Osteoblast (primary cell): ENCODE data around the gene C6orf163. TPM values are rescaled to one million over a fixed set of nuclear protein-coding genes. Genes with fewer than 3 reads are reported as not detected.

Experiments used
- DNase-seq: peaks from one replicate; pipeline ENCODE4 v3.0.0; 2011; ENCODE audit warnings: low spot score, mixed read lengths; ENCODE audit not compliant: insufficient read length; ENCODE audit errors: missing footprints
- H2AFZ ChIP-seq: 2 replicates; pipeline ENCODE4 v1.6.0; 2011; ENCODE audit warnings: mild to moderate bottlenecking, low read length
- H3K27ac ChIP-seq: 2 replicates; pipeline ENCODE4 v1.5.1; 2011; ENCODE audit warnings: mild to moderate bottlenecking, low read depth, low read length, moderate library complexity
- H3K27me3 ChIP-seq: 2 replicates; pipeline ENCODE4 v1.6.0; 2012; ENCODE audit warnings: mild to moderate bottlenecking, control low read depth, inconsistent platforms, low read length, moderate library complexity; ENCODE audit not compliant: insufficient read depth
- H3K36me3 ChIP-seq: 2 replicates; pipeline ENCODE4 v1.5.1; 2011; ENCODE audit warnings: mild to moderate bottlenecking, low read length, control low read depth, moderate library complexity; ENCODE audit not compliant: insufficient read depth
- H3K4me1 ChIP-seq: 2 replicates; pipeline ENCODE4 v1.5.1; 2011; ENCODE audit warnings: mild to moderate bottlenecking, low read length, control low read depth, moderate library complexity; ENCODE audit not compliant: insufficient read depth
- H3K4me2 ChIP-seq: 2 replicates; pipeline ENCODE4 v1.6.0; 2011; ENCODE audit warnings: mild to moderate bottlenecking, low read length; ENCODE audit not compliant: insufficient read depth
- H3K4me3 ChIP-seq: fragments of 200-600 bp; sonication (generic); 3 replicates; pipeline ENCODE4 v1.5.1; 2012; ENCODE audit warnings: mild to moderate bottlenecking, low read length, inconsistent platforms; ENCODE audit not compliant: insufficient read depth
- H3K79me2 ChIP-seq: 2 replicates; pipeline ENCODE4 v1.6.0; 2012; ENCODE audit warnings: mild to moderate bottlenecking, low read length, control low read depth, inconsistent platforms; ENCODE audit not compliant: insufficient read depth
- H3K9me3 ChIP-seq: 2 replicates; pipeline ENCODE4 v1.5.1; 2011; ENCODE audit warnings: low read depth, low read length, control low read depth
- H4K20me1 ChIP-seq: 2 replicates; pipeline ENCODE4 v1.6.0; 2012; ENCODE audit warnings: mild to moderate bottlenecking, low read length, control low read depth; ENCODE audit not compliant: insufficient read depth
- total RNA-seq: library from RNA; depleted of rRNA; stranded (reverse); fragments of >200 nt; gene quantifications from 2 replicates; pipeline ENCODE4 v1.2.3, GENCODE V29; 2012
- TF ChIP-seq, protein P1 (sequence below): IDR thresholded peaks from 2 replicates; pipeline ENCODE4 v1.5.1; 2011; ENCODE audit warnings: mild to moderate bottlenecking, low read depth, low read length, moderate library complexity; ENCODE audit errors: extremely low read depth

C6orf163 gene
- total RNA-seq, 1 donor = 3.3 TPM

DNA sequence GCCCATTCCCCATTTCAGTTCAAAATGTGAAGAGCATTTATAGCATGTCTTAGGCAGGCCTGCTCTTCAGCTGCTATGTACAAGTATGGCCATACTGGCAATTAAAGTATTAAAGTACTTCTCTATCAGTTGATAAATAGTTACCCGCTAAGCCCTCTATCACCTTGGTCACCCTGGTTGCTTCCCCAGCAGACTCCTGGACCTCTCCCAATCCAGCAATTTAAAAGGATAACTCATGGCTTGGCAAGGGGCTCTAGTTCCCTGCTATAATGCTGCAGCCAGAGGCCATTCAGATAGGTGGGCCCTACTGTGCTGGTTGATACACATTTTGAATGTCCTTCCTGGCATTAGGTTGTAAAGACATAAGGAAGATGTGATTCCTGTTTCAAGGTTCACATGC is 7.0 kb downstream of the C6orf163 start:
- Histone ChIP-seq H4K20me1 (peaks cover 3% of the 10 kb centered on the region), H3K4me3 (no peak overlapping the region), H3K4me1 (peaks cover 10% of the 10 kb centered on the region), H3K27me3 (no peaks in the 10 kb centered on the region), H2AFZ (no peak overlapping the region), H3K79me2 (no peaks in the 10 kb centered on the region), H3K9me3 (no peaks in the 10 kb centered on the region), H3K4me2 (no peak overlapping the region), H3K36me3 (no peaks in the 10 kb centered on the region), H3K27ac (no peak overlapping the region)
- TF ChIP-seq, protein P1, sequence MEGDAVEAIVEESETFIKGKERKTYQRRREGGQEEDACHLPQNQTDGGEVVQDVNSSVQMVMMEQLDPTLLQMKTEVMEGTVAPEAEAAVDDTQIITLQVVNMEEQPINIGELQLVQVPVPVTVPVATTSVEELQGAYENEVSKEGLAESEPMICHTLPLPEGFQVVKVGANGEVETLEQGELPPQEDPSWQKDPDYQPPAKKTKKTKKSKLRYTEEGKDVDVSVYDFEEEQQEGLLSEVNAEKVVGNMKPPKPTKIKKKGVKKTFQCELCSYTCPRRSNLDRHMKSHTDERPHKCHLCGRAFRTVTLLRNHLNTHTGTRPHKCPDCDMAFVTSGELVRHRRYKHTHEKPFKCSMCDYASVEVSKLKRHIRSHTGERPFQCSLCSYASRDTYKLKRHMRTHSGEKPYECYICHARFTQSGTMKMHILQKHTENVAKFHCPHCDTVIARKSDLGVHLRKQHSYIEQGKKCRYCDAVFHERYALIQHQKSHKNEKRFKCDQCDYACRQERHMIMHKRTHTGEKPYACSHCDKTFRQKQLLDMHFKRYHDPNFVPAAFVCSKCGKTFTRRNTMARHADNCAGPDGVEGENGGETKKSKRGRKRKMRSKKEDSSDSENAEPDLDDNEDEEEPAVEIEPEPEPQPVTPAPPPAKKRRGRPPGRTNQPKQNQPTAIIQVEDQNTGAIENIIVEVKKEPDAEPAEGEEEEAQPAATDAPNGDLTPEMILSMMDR = no peak
- DNase-seq = no peak

DNA sequence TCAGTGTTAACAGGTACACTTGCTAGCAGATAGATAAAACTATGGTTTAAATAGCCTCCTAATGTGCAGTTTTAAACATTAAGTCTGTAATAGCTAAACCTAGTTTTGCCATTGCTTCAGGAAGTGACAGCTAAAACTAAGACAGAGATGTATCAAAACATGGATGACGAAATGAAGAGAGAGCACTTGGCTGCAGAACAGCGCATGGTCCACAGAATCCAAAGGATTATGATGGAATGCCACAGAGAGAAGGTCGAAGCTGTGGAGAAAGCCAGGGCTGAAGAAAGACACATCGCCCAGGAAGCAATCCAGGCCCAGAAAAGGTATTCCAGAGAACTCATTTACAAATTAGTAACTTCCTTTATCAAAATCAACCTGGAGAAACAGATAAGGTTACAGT is 11.6 kb downstream of the C6orf163 start:
- no peaks in the 10 kb centered on the region for H3K79me2 ChIP-seq
- TF ChIP-seq, protein P1 = no peak
- DNase-seq = no peak

DNA sequence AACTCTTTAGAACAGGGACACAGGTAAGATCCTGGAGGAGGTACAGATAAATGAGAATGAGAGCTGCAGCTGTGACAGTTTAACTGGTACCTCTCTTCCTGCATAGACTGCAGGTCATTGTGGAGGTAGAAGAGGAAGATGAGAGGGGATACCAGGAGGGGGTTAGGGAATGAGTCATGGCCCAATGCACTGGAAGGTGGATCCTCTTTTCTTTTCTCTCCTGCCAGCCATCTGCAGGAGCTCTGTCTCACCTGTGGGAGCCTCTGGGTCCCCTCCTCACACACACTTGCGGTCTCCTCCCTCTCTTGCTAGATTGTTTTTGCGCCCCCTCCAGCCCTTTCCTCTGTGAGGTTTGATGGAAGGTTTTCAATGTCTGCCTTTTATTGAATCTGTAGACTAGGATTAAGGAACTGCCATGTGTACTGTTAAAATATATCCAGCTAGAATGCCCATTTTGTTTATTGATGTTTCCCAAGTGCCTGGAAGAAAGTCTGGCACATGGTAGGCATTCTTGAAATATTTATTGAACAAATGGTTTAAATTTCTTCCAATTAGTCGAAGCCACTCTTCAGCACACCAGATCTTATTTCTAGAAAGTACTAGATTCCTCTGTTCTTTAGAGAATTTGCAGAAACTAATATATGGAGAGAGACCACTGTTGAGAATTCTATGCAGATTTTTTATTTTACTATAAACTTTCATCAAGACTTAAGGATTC is 13.0 kb downstream of the C6orf163 start:
- TF ChIP-seq, protein P1 = no peak
- DNase-seq = peak; percentile 13
- Histone ChIP-seq H3K4me3 (no peak overlapping the region), H3K4me1 (no peaks in the 10 kb centered on the region), H3K79me2 (no peaks in the 10 kb centered on the region), H3K9me3 (no peaks in the 10 kb centered on the region), H3K4me2 (no peak overlapping the region), H3K36me3 (no peaks in the 10 kb centered on the region), H3K27me3 (no peaks in the 10 kb centered on the region), H4K20me1 (no peaks in the 10 kb centered on the region), H3K27ac (no peak overlapping the region), H2AFZ (no peak overlapping the region)

More for the DNA sequence above, 11.6 kb downstream of the C6orf163 start:
- Histone ChIP-seq H3K4me3 (no peak overlapping the region), H3K4me2 (no peak overlapping the region), H4K20me1 (no peaks in the 10 kb centered on the region), H3K27me3 (no peaks in the 10 kb centered on the region), H3K36me3 (no peaks in the 10 kb centered on the region), H2AFZ (no peak overlapping the region), H3K9me3 (no peaks in the 10 kb centered on the region), H3K27ac (no peak overlapping the region), H3K4me1 (no peaks in the 10 kb centered on the region)

DNA sequence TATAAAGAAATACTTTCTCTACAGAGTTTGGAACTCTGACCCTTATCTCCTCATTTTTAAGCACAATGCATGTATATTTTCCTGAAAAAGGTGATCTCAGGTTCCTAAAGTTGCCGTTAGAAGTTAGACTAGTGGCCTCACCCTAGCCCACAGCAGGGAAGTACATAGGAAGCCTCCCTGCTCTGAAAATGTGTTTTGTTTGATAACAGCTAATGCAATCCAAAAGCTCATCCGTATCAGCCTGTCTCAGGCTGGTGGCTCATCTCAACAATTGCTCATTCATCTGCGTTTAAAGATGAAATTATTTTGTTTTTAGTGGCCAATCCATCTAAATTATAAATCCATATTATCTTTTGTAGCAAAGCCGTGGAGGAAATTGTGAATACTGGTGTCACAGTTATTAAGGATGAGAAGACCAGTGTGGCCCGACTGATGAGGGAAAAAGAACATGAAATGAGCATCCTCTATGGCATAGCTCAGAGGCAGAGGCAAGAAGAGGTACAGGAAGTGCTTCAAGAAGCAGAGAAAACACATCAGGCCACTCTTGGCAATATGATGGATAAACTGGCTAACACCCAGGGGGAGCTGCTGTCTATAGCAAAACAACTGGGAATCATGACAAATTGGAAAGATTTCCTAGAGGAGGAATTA is 20.1 kb downstream of the C6orf163 start:
- Histone ChIP-seq H3K79me2 (no peaks in the 10 kb centered on the region), H3K36me3 (no peaks in the 10 kb centered on the region), H3K27ac (no peak overlapping the region), H2AFZ (no peak overlapping the region), H3K4me1 (no peaks in the 10 kb centered on the region), H3K4me2 (no peak overlapping the region), H4K20me1 (no peaks in the 10 kb centered on the region), H3K4me3 (no peak overlapping the region), H3K27me3 (no peaks in the 10 kb centered on the region), H3K9me3 (no peaks in the 10 kb centered on the region)
- DNase-seq = no peak
- TF ChIP-seq, protein P1 = no peak
